ENCODE results near the gene DMD.

GRCh38 chrX:31215277-31215815, 1996.0 kb downstream of the DMD start:
- TF ChIP-seq CTCF (conservative IDR thresholded peaks at IDR 0.05 in 1 of 2, IDR thresholded peaks at IDR 0.05 in 1 of 2; ENCODE audit: low read depth in 1 of 2, low read length in 2 of 2) (no peak), EZH2 (IDR thresholded peaks at IDR 0.05; ENCODE audit: low read length, missing control alignments) (no peak)
